PC-9 (cell line): ENCODE data around the gene SOCS1. TPM values are rescaled to one million over a fixed set of nuclear protein-coding genes. Genes with fewer than 3 reads are reported as not detected.
A peak's percentile ranks its signal among the peaks of the same experiment; 100 is the strongest.

Experiments used
- BruUV-seq: library from RNA; stranded (reverse); fragments of 400-500 nt; replicated peaks from 2 replicates; lab custom pipeline; 2021; lab: Mats Ljungman, UMichigan
- CTCF ChIA-PET: fragments of 300-600 bp; sonication (Branson Sonifier 250); formaldehyde crosslinking; loops from one replicate; lab custom pipeline; 2022; ENCODE audit warnings: antibody characterized with exemption; lab: Charles Lee
- POLR2A ChIA-PET: fragments of 300-600 bp; sonication (Branson Sonifier 250); formaldehyde crosslinking; loops from one replicate; lab custom pipeline; 2022; ENCODE audit warnings: antibody characterized with exemption; ENCODE audit not compliant: unreplicated experiment; lab: Charles Lee
- DNase-seq, 2 experiments: peaks; one replicate each; pipeline versions ENCODE4 v3.0.0 to v3.0.0-alpha.2; 2015 to 2022; ENCODE audit warnings: mixed read lengths in 1 of 2
- H2AFZ ChIP-seq: fragments of 200-600 bp; sonication (generic); 2 replicates; pipeline ENCODE4 v1.8.1; 2017; ENCODE audit warnings: antibody characterized with exemption
- H3F3A ChIP-seq: fragments of 200-600 bp; sonication (generic); 2 replicates; pipeline ENCODE4 v1.8.1; 2017; ENCODE audit warnings: antibody characterized with exemption, mild to moderate bottlenecking, low read depth; ENCODE audit not compliant: insufficient read depth
- H3K27ac ChIP-seq: fragments of 200-600 bp; sonication (generic); 2 replicates; pipeline ENCODE4 v1.6.1; 2016; ENCODE audit warnings: mixed run types
- H3K27me3 ChIP-seq: fragments of 200-600 bp; sonication (generic); 2 replicates; pipeline ENCODE4 v1.6.1; 2016; ENCODE audit warnings: low read depth, mixed run types; ENCODE audit not compliant: insufficient read depth
- H3K36me3 ChIP-seq: fragments of 200-600 bp; sonication (generic); 2 replicates; pipeline ENCODE4 v1.6.1; 2016; ENCODE audit warnings: low read depth, mixed run types
- H3K4me1 ChIP-seq: fragments of 200-600 bp; sonication (generic); replicated peaks from 2 replicates; pipeline ENCODE4 v1.6.1; 2016; ENCODE audit warnings: mixed run types; ENCODE audit not compliant: insufficient read depth
- H3K4me2 ChIP-seq: fragments of 200-600 bp; sonication (generic); 2 replicates; pipeline ENCODE4 v1.6.1; 2017; ENCODE audit warnings: mixed run types
- H3K4me3 ChIP-seq: fragments of 200-600 bp; sonication (generic); 2 replicates; pipeline ENCODE4 v1.6.1; 2016; ENCODE audit warnings: mixed run types
- H3K79me2 ChIP-seq: fragments of 200-600 bp; sonication (generic); 2 replicates; pipeline ENCODE4 v1.6.1; 2017; ENCODE audit warnings: low read depth, mixed run types
- H3K9me2 ChIP-seq: fragments of 200-600 bp; sonication (generic); 2 replicates; pipeline ENCODE4 v1.8.1; 2017; ENCODE audit warnings: mild to moderate bottlenecking; ENCODE audit not compliant: insufficient read depth
- H3K9me3 ChIP-seq: fragments of 200-600 bp; sonication (generic); 2 replicates; pipeline ENCODE4 v1.8.1; 2016; ENCODE audit warnings: low read depth; ENCODE audit not compliant: insufficient read depth
- H4K20me1 ChIP-seq: fragments of 200-600 bp; sonication (generic); 2 replicates; pipeline ENCODE4 v1.8.1; 2017; ENCODE audit not compliant: insufficient read depth
- EZH2 ChIP-seq: fragments of 200-600 bp; sonication (generic); IDR thresholded peaks from 2 replicates; pipeline ENCODE4 v1.8.0; 2017; ENCODE audit warnings: antibody characterized with exemption, low read depth
- intact Hi-C: fragments of 100-400 bp; cut with micrococcal nuclease; formaldehyde crosslinking; loops from one replicate; pipeline ENCODE4 v1.10.0; 2022; ENCODE audit not compliant: unreplicated experiment
- total RNA-seq: library from RNA; stranded (reverse); gene quantifications from 2 replicates; pipeline ENCODE4 v1.2.3, GENCODE V29; 2021
- TF ChIP-seq, protein P1 (sequence below): fragments of 200-600 bp; sonication (generic); conservative IDR thresholded peaks from 2 replicates; pipeline ENCODE4 v1.6.1; 2017; ENCODE audit warnings: mixed run types, antibody characterized with exemption, mild to moderate bottlenecking, moderate library complexity

SOCS1 gene
- total RNA-seq, 1 experiment from 2014 or later: 4.6 TPM

- intact Hi-C loops: no loop called here
Measured at GRCh38 chr16:11302977-11303376, 47.0 kb upstream of the SOCS1 start.

GRCh38 chr16:11301645-11302501, 45.9 kb upstream of the SOCS1 start:
- DNase-seq: no peak
- ChIA-PET POLR2A (no interaction called here), CTCF (interaction anchor here (0.6 kb wide), 2 partner anchors 33 to 147 kb away, joined by 3 to 7 read pairs; no protein-coding TSS in a partner anchor)
- Histone ChIP-seq H3K4me1 (peaks cover 19% of the 10 kb centered on the region), H3K27ac (no peak overlapping the region), H3K4me2 (no peak overlapping the region), H3K9me3 (no peaks in the 10 kb centered on the region), H4K20me1 (no peaks in the 10 kb centered on the region), H3K9me2 (no peaks in the 10 kb centered on the region), H3K79me2 (no peaks in the 10 kb centered on the region), H2AFZ (no peak overlapping the region), H3K36me3 (no peaks in the 10 kb centered on the region), H3K27me3 (no peaks in the 10 kb centered on the region), H3K4me3 (no peak overlapping the region), H3F3A (peaks cover 7% of the 10 kb centered on the region; the same call in 1 of the 2 replicates)
- intact Hi-C loops: no loop called here
- BruUV-seq: no TSS peak
- TF ChIP-seq EZH2: no peak
- TF ChIP-seq, protein P1, sequence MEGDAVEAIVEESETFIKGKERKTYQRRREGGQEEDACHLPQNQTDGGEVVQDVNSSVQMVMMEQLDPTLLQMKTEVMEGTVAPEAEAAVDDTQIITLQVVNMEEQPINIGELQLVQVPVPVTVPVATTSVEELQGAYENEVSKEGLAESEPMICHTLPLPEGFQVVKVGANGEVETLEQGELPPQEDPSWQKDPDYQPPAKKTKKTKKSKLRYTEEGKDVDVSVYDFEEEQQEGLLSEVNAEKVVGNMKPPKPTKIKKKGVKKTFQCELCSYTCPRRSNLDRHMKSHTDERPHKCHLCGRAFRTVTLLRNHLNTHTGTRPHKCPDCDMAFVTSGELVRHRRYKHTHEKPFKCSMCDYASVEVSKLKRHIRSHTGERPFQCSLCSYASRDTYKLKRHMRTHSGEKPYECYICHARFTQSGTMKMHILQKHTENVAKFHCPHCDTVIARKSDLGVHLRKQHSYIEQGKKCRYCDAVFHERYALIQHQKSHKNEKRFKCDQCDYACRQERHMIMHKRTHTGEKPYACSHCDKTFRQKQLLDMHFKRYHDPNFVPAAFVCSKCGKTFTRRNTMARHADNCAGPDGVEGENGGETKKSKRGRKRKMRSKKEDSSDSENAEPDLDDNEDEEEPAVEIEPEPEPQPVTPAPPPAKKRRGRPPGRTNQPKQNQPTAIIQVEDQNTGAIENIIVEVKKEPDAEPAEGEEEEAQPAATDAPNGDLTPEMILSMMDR: no peak

More at GRCh38 chr16:11302977-11303376, 47.0 kb upstream of the SOCS1 start:
- peak overlapping the region; percentile 19; the same call in 1 of the 2 replicates for H3K4me3 ChIP-seq
- H3K9me2 ChIP-seq: no peaks in the 10 kb centered on the region
- 0 out of 2 replicates have a peak, but pooled peaks cover 5% of the 10 kb centered on the region for H3F3A ChIP-seq
- peaks cover 19% of the 10 kb centered on the region for H3K4me1 ChIP-seq
- no peaks in the 10 kb centered on the region for H4K20me1 ChIP-seq
- DNase-seq: no peak
- H2AFZ ChIP-seq: peak overlapping the region; percentile 70; the same call in 1 of the 2 replicates
- TF ChIP-seq, protein P1: no peak
- no peak for TF ChIP-seq EZH2
- CTCF ChIA-PET: interaction anchor here (0.7 kb wide), 1 partner anchor 25 kb away, joined by 3 read pairs; no protein-coding TSS in a partner anchor
- peak overlapping the region; percentile 73 for H3K4me2 ChIP-seq
- no peaks in the 10 kb centered on the region for H3K27me3 ChIP-seq
- BruUV-seq: no TSS peak
- no peaks in the 10 kb centered on the region for H3K9me3 ChIP-seq
- POLR2A ChIA-PET: no interaction called here
- H3K27ac ChIP-seq: peak overlapping the region; percentile 52
- H3K36me3 ChIP-seq: no peaks in the 10 kb centered on the region
- no peaks in the 10 kb centered on the region for H3K79me2 ChIP-seq

- no peak overlapping the region for H3K4me3 ChIP-seq
- BruUV-seq: no TSS peak
- no peaks in the 10 kb centered on the region for H3K36me3 ChIP-seq
- H3K27me3 ChIP-seq: no peaks in the 10 kb centered on the region
- H3K4me1 ChIP-seq: peaks cover 19% of the 10 kb centered on the region
- no peak overlapping the region for H3K27ac ChIP-seq
- no peaks in the 10 kb centered on the region for H3K9me3 ChIP-seq
- TF ChIP-seq EZH2: no peak
- TF ChIP-seq, protein P1: no peak
- CTCF ChIA-PET: no interaction called here
- POLR2A ChIA-PET: no interaction called here
- peaks cover 10% of the 10 kb centered on the region; the same call in 1 of the 2 replicates for H3F3A ChIP-seq
- intact Hi-C loops: no loop called here
- DNase-seq: no peak
- no peaks in the 10 kb centered on the region for H3K9me2 ChIP-seq
- H2AFZ ChIP-seq: no peak overlapping the region
- no peak overlapping the region for H3K4me2 ChIP-seq
- H4K20me1 ChIP-seq: no peaks in the 10 kb centered on the region
- H3K79me2 ChIP-seq: no peaks in the 10 kb centered on the region
Measured at GRCh38 chr16:11300560-11300892, 44.5 kb upstream of the SOCS1 start.
